Activated CD8-positive, alpha-beta memory T cell treated with anti-CD3 and anti-CD28 coated beads for 48 hours (primary cell): Measurements from ENCODE around the gene SLC16A12.
"Not testable (repeated sequence)": the region's sequence is repeated elsewhere in the genome, so short reads cannot be mapped to it uniquely, and the experiment has no call there.

Experiments
- DNase-seq, 3 experiments: peaks; one replicate each; pipeline ENCODE4 v3.0.0-alpha.2; 2020; ENCODE audit warnings: low read depth in 2 of 3, low spot score in 2 of 3

The SLC16A12 gene

DNA sequence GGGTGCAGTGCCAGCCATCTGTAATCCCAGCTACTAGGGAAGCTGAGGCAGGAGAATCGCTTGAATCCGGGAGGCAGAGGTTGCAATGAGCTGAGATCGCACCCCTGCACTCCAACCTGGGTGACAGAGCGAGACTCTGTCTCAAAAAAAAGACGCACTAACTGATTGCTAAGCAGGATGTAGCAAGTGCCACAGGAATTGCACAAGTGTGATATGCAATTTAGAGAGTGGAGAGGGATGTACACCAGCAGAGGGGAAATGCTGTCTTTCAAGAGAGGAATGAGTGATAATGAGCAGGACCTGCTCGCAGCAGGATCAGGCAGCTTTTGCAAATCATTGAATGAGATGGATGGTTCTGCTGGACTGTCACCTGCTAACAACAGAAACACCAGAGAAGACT is 13.3 kb upstream of the SLC16A12 start:
- DNase-seq = no peak

DNA sequence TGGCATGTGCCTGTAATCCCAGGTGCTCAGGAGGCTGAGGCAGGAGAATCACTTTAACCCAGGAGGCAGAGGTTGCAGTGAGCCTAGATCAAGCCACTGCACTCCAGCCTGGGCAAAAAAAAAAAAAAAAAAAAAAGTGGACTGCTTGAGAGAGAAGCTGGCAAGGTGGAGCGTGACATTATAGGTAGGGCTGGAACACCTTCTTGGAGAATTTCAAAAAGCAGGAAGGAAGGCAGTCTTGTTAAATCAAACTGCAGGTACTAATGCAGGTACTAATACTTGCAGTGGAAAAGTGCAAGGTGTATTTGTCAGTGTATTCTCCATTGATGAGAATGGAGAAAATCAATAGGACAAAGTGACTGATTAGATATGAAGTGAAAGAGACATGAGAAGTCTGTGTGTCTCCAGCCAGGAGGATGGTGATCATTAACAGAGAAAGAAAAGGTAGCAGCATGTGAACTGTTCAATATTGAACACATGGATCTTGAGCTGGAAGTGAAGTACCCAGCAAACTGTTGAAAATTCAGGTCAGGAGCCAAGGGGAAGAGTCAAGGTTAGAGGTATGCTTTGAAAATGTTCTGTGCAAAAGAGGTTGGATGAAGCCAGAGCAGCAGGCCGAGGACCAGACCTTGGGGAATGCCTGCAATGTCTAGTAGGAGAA is 12.6 kb upstream of the SLC16A12 start:
- DNase-seq = no peak

DNA sequence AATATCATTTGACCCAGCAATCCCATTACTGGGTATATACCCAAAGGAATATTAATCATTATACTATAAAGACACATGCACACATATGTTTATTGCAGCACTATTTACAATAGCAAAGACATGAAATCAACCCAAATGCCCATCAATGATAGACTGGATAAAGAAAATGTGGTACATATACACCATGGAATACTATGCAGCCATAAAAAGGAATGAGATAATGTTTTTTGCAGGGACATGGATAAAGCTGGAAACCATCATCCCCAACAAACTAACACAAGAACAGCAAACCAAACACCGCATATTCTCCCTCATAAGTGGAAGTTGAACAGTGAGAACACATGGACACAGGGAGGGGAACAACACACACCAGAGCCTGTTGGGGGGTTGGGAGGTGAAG is 11.3 kb upstream of the SLC16A12 start:
- not testable (repeated sequence) for DNase-seq

DNA sequence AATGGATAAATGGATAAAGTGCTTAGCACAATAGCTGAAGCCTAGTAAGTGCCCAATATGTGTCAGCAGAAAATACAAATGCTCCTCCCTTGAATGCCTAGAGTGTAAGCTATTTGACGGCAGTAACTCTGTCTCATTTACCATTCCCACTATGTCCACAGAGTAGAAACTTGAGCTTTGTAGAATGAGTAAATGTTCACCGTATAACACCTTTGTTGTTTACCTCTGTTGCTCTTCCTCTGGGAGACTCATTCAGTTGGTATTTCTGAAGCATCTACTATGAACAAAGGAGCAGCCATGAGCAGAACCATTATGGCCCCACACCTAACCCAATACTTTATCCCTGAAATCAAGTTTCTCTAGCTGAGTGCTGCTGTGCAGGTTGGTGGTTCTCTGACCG is 8.4 kb upstream of the SLC16A12 start:
- DNase-seq = no peak

DNA sequence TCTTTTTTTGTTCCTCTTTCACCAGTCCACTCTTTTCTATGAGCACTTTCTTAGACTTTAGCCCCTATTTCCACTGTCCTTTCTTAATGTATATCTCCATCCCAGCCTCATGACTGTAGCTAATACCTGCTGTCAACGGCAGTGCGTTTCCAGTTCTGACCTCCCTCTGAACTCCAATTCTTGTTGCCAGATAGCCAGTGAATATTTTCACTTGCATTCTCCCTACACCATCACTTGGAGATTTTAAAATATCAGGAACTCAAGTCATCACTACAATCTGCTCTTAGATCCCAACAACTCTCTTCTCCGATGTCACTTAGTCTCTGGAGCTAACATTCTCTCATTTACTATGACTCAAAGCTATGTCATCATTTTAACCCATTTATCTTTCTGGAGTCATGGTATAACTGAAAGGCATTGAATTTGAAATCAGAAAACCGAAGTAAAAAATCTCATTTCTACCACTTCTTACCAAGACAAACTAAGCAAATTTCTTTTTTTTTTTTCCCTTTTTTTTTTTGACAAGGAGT is 5.1 kb upstream of the SLC16A12 start:
- DNase-seq = no peak

DNA sequence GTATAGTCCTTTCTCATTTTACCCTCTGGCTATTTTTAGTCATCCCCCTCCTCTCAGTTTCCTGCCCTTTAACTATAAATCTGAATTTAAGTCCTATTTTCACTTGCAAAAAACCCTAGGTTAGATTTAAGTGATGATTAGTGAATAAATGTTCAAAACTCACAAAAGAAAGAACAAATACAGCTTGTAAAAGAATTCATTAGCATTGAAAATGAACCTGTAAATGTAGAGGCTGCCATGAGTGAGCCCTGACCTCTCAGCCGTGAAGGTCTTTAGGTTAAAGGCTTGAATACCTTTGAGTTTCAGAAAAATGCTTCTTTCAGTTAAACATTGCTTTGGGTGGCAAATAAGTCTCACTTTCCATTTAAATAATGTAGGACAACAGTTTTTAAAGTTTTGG is 2.0 kb upstream of the SLC16A12 start:
- DNase-seq = no peak

DNA sequence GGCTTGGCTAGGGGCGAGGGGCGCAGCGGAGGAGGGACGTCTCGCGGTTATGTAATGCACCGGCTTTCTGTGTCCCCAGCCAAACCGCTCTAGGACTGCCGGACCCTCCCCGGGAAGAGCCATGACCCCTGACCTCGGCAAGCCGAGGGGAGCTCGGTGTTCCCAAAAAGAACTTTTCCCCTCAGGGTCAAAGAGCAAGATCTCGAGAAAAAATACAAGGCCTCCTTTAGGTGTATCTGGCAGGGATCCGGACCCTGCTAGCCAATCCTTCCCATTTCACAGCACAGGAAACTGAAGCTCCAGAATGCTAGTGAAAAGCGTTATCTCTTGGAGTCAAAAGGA is 590 bp upstream of the SLC16A12 start:
- DNase-seq = no peak

DNA sequence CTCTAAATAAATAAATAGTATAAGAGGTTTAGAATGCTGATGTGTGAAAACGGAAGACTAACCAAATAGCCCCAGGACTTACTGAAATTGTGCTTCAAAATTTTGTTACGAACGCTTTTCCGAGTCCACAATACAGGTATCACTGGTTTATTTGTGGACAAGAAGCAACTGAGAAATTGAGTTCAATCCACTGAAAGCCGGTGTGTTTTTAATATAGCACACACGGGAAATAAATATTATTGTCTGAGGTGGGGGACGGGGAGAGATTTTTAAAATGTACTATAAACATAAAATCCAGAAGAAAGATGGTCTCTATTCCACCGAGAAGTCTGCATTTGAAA is 598 bp downstream of the SLC16A12 start:
- no peak for DNase-seq

DNA sequence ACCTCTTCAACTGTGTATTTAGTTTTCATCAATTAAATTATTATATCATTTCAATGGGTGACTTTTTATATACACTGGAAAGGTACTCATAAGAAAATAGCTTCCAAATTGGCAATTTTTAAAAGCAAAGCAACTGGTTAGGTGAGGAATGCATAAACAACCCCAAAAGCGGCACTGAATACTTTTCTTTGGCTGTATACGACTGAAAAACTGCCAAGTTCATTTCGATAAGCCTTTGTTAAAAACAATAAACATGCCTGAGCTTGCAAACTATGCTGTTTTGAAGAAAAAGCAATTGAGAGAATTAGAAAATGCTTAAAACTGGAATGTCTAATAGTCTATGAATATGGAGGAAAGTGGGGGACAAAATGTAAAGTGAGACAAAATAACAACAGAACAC is 2.9 kb downstream of the SLC16A12 start:
- no peak for DNase-seq

DNA sequence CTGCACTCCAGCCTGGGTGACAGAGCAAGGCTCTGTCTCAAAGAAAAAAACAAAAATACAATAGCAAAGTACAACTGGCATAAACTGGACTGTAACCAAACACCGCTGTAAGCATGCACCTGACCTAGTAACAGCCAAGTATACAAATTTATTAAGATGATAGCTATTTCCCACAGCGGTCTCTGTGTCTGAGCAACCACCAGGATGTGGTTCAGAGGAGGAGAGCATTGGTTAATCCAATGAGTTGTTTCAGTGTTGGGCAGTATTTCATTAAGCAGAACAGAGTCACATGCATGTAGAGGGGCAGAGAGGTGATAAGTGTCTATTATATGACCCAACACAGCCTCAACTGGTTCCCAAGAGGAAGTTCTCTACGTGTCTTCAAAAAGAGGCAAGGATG is 4.0 kb downstream of the SLC16A12 start:
- DNase-seq = no peak

DNA sequence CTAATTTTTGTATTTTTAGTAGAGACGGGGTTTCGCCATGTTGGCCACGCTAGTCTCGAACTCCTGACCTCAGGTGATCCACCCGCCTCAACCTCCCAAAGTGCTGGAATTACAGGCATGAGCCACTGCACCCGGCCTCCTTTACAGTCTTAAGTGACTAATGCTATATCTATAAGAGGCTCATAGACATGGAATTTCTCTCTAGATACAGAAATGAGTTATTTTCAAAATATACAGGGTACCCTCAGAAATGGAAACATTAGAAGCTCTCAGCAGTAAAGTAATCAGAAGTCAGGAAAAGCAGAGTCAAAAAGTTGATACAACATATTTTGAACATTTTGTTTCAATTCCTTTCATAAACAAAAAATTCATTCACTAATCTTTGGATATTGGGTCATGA is 5.7 kb downstream of the SLC16A12 start:
- not testable (repeated sequence) for DNase-seq

DNA sequence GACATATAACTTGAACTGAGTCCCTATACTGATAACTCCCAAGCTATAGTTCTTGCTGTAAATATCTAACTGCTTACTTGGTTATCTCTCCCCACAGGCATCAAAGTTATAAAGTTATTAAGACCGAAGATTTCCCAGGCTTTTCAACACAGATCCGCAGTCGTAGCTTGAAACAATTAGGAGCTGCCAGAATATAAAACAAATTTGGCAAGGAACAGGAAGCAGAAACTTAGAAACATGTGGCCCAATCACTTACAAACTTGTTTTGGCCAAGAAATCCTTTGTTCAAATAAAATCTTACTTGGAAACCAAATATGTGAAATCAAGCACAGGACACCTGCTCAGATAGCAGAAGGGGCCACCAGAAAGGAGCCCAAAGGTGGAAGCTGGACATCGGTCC is 9.0 kb downstream of the SLC16A12 start:
- no peak for DNase-seq

DNA sequence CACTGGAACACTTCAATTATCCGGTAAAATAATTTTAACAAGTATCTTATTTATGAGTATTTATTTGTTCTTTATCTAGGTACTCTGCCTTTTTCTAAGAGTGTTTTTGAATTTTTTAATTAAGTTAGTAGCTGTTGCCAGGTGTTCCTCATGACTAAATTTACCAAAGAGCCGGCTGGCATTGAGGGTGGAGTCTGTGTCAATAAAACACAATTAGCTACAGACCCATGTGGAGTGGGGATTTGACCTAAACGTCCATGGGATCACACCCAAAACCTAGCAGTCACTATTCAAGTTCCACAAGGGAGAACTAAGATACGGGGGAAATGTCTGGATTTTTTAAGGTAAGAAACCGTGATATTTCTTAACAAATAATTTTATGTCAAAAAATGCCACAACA is 9.8 kb downstream of the SLC16A12 start:
- no peak for DNase-seq

DNA sequence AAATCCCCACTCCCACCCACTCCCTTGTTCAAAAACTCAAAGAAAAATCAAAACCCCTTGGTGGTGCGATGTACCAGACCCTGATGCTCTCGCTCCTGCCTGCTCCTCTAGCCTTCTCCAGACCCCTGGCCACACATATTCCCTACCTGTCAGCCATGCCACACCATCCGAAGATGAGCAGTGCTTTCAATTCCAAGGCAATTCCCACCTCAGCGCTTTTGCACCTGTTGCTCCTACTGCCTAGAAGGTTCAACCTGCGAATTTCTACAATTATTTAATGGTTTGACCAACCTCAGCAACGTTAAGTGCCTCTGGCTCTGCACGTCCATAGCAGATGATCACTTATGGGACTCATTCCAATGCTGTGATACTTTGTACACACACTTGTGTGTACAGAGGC is 11.1 kb downstream of the SLC16A12 start:
- no peak for DNase-seq

DNA sequence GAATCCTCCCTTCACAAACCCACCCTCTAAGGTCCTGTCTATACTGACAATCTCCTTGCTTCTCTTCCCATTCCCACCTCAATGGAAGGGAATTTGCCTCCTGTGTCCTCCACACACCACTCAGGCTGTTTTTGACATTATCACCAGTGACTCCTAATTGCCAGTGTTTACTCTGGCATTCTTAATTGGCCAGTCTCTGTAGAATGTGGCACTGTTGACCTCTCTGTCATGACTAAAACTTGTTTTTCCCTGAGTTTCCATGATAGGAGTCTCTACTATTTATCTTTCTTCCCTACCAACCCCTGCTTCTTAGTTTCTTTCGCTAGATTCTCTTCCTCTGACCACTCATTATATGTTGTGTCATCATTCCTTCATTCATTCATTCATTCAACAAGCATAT is 12.1 kb downstream of the SLC16A12 start:
- DNase-seq = no peak

DNA sequence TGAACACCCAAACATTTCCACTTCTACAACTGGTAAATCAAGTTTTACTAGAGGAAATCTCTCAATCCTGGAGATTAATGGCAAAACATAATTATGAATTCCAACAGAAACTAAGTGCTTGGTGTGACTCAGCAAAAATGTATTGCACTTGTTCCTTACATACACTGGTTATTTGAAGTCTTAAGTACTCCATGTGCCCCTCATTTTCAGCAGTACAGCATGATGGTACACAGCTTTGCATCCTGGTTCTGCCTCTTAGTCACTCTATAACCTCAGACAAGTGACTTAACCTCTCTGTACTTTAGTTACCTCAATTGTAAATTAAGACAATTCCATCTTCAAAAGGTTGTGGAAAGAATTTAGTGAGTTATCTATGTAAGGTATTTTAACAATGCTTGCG is 12.9 kb downstream of the SLC16A12 start:
- no peak for DNase-seq

DNA sequence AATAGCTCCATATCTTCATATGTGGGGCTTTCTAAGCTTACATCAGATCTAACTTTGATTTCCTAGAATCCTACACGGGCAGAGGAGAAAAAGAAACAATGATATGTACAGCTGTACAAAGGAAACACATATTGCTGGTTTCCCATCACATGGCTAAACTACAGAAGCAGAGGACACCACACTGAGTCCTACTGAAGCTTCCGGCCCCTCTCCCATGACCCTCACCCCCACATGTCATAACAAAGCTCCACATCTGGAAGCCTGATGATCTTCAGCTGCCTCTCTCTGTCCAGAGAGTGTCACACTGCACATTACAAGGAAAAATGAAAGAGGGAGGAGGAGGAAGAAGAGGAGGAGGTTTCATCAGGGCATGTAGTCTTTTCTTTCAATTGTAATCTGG is 14.0 kb downstream of the SLC16A12 start:
- no peak for DNase-seq

DNA sequence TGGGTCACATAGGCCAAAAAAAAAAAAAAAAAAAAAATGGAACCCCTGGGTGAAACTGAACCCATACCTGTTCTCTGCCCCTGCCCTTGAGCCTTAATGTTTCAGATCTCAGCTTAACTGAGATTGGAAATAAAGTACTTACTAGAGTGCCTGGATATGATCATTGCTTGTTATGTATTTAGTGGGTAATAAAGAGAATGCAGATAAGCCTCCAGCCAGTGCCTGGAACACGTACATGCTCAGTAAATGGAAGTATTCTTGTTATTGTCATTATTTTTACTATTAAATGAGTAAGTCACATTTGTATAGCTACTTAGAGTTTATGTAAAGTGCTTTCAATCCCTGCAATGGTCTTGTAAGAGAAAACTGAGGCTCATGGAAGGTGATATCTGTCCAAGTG is 14.7 kb downstream of the SLC16A12 start:
- DNase-seq = no peak

DNA sequence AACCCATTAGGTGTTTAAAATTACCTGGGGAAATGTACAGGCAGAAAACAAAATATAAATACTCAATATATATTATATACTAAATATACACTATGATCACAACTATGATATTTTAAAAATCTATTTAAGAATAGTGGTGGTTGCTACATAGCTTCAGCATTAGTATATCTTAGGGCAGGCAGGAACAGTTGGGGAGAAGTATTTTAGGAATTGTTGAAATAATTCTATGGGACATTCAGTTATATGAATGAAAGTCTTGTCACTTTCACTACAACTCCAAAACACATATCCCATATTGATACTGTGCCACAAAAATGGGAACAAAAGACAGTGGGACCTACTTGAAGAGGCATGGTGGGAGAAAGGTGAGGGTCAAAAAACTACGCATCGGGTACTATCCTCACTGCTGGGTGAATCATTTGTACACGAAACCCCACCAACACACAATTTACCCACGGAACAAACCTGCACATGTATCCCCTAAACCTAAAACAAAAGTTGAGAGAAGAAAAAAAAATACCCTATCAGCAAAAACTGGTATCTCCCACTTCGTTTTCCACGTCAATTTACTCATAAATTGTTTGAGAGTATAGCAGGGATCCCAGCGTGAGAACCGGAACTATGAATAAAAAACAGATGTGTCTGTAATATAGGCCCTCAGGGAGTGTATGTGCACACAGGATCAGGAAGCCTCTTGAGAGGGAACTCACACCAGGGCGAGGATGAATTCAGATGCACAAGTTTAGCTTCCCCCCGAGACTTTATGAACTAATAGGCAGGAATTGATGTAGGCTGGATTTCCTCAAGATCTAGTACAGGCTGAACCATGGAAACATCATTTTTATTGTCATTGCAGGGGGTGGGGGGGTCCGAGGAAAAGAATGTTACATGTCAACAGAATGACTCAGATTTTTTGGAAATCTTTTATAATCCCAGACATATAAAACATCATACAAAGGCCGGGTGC is 16.2 kb downstream of the SLC16A12 start:
- DNase-seq = no peak

DNA sequence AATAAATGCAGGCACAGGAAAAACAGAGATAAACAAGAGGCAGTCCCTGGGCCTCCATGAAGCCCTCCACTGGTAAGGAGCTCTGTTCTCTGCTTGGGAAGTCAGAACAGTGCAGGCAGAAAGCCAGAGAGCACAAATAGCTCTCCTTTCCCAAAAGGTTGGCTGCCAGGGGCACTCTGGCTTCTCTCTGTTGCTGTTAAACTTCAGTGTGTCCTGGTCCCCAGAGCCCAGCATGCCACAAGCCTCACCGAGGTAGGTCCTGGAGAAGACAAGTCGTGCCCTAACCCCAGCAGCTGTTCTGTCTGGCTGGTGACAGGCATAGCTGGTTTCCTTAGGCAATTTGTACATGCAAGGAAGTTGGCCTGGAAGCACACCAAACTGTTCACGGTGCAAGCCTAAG is 17.3 kb downstream of the SLC16A12 start:
- no peak for DNase-seq

DNA sequence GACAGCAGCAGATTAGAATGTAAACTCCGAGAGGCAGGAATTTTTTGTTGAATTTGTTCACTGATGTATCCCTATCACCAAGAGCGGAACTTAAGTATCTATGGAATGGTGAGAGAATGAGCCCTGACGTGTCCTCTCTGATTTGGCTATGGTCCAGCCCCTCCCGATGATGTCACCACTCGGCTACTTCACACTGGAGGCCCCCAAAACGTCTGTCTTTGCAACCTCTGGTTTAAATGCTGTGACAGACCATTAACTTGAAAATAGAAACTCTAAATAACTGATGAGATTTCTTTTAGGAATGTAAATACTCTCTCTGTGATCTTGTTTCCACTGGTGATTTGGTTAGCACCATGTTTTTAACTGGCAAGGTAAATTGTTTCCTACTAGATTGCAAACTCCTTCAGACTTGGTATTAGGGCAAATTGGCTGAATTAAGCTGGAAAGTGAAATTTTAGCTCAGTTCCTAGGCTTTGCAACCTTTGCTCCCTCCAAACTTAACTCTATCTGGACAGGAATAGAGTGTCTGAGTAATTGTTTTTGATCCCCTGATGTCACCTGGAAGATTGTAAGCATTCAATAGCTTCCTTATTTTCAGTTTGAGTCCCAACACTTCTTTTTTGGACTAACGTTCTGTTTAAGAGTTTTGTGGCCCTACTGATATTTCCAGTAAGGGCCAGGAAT is 19.1 kb downstream of the SLC16A12 start:
- no peak for DNase-seq
